Small intestine (tissue), 7 donors: ENCODE results near the gene DMXL2. TPM values are rescaled to one million over a fixed set of nuclear protein-coding genes. Genes with fewer than 3 reads are reported as not detected.

Experiments
- DNase-seq, 2 donors: peaks; one replicate each; pipeline versions ENCODE4 v3.0.0 to v3.0.0-alpha.2; 2013
- FAIRE-seq: peaks from 2 replicates; lab custom pipeline; 2012; peaks lifted over from hg19 to GRCh38; lab: Jason Lieb, UNC
- H3K27ac ChIP-seq, 3 donors: one replicate each; pipeline ENCODE4 v1.5.1; 2013; ENCODE audit warnings: low read length in 2 of 3, mild to moderate bottlenecking in 2 of 3, control low read depth in 1 of 3, inconsistent platforms in 1 of 3, low read depth in 1 of 3, moderate library complexity in 1 of 3
- H3K27me3 ChIP-seq, 3 donors: one replicate each; pipeline ENCODE4 v1.6.1; 2013; ENCODE audit warnings: low read length in 3 of 3, inconsistent platforms in 1 of 3; ENCODE audit not compliant: control insufficient read depth in 3 of 3, insufficient read depth in 3 of 3
- H3K36me3 ChIP-seq, 3 donors: one replicate each; pipeline ENCODE4 v1.6.1; 2013; ENCODE audit warnings: low read length in 3 of 3, inconsistent platforms in 1 of 3, low read depth in 1 of 3, mild to moderate bottlenecking in 1 of 3, moderate library complexity in 1 of 3; ENCODE audit not compliant: control insufficient read depth in 3 of 3, insufficient read depth in 2 of 3
- H3K4me1 ChIP-seq, 3 donors: one replicate each; pipeline ENCODE4 v1.6.1; 2013; ENCODE audit warnings: low read length in 2 of 3, inconsistent platforms in 1 of 3, low read depth in 1 of 3, mild to moderate bottlenecking in 1 of 3, moderate library complexity in 1 of 3; ENCODE audit not compliant: control insufficient read depth in 3 of 3, insufficient read depth in 2 of 3
- H3K4me3 ChIP-seq, 3 donors: one replicate each; pipeline ENCODE4 v1.5.1; 2013; ENCODE audit warnings: low read length in 3 of 3, control low read depth in 1 of 3, inconsistent platforms in 1 of 3, low read depth in 1 of 3, mild to moderate bottlenecking in 1 of 3, moderate library complexity in 1 of 3
- H3K9me3 ChIP-seq, 2 donors: one replicate each; pipeline ENCODE4 v1.6.1; 2013; ENCODE audit warnings: low read depth in 1 of 2, low read length in 1 of 2; ENCODE audit not compliant: control insufficient read depth in 2 of 2, insufficient read depth in 1 of 2
- WGBS, 3 donors: extraction: QIAGEN DNeasy Blood & Tissue Kit; methylation state at CpG; one replicate each; pipeline ENCODE4 v1.1.7; 2013; 5-methylcytosine and 5-hydroxymethylcytosine counted together
- polyA plus RNA-seq, 4 donors: library from polyadenylated mRNA; stranded (reverse) in 3 of 4; unstranded in 1 of 4; fragments of 200-250 nt in 3 of 4; fragments of 120-200 nt in 1 of 4; gene quantifications; one replicate each; pipeline versions ENCODE4 v1.2.1 to v1.2.3, GENCODE V29; 2013
- donor health status: healthy with polysubstance abuse.
- donor health status: control.
- donor health status: control.
- donor health status: Bipolar disorder and iron deficiency.
- donor health status: healthy.

The DMXL2 gene
- polyA plus RNA-seq, 4 donors, result 24.5 to 58.4 (median 42.6) TPM

- no peak overlapping the region for H3K4me3 ChIP-seq
- H3K27ac ChIP-seq, result no peak overlapping the region
- peaks cover 0 to 8% (median 4%) of the 10 kb centered on the region in 3 donors for H3K36me3 ChIP-seq
- DNase-seq, result no peak
- peaks cover 0 to 2% of the 10 kb centered on the region in 2 donors for H3K9me3 ChIP-seq
- 55 to 90% (median 76%) methylated on average over 5 of the region's 5 CpGs for WGBS, 3 donors
- FAIRE-seq, result no peak
- H3K4me1 ChIP-seq, result no peaks in the 10 kb centered on the region
- H3K27me3 ChIP-seq, result no peaks in the 10 kb centered on the region
These were observed 130.6 kb downstream of the DMXL2 start for GRCh38 chr15:51491941-51492340.

GRCh38 chr15:51484781-51485180, 137.8 kb downstream of the DMXL2 start:
- FAIRE-seq (no peak), DNase-seq (no peak)
- 95 to 97% (median 95%) methylated on average over 1 of the region's 1 CpG for WGBS, 3 donors
- no peaks in the 10 kb centered on the region for H3K4me1 ChIP-seq
- H3K9me3 ChIP-seq, result peaks cover 0 to 23% of the 10 kb centered on the region in 2 donors
- H3K4me3 ChIP-seq, result no peak overlapping the region
- peaks cover 0 to 24% (median 11%) of the 10 kb centered on the region in 3 donors for H3K36me3 ChIP-seq
- no peaks in the 10 kb centered on the region for H3K27me3 ChIP-seq
- no peak overlapping the region for H3K27ac ChIP-seq

- WGBS, 3 donors, result 92 to 100% (median 95%) methylated on average over 3 of the region's 3 CpGs
- FAIRE-seq, result no peak
- H3K4me3 ChIP-seq, result no peak overlapping the region
- H3K36me3 ChIP-seq, result peaks cover 0 to 20% (median 11%) of the 10 kb centered on the region in 3 donors
- H3K4me1 ChIP-seq, result no peaks in the 10 kb centered on the region
- H3K27ac ChIP-seq, result no peak overlapping the region
- H3K27me3 ChIP-seq, result no peaks in the 10 kb centered on the region
- DNase-seq, result no peak
- peaks cover 0 to 23% of the 10 kb centered on the region in 2 donors for H3K9me3 ChIP-seq
These were observed 138.6 kb downstream of the DMXL2 start for GRCh38 chr15:51483985-51484384.

GRCh38 chr15:51483520-51483919, 139.1 kb downstream of the DMXL2 start:
- Histone ChIP-seq H3K4me1 (no peaks in the 10 kb centered on the region), H3K36me3 (peaks cover 0 to 20% (median 9%) of the 10 kb centered on the region in 3 donors), H3K27me3 (no peaks in the 10 kb centered on the region), H3K4me3 (no peak overlapping the region), H3K27ac (no peak overlapping the region), H3K9me3 (peaks cover 0 to 23% of the 10 kb centered on the region in 2 donors)
- DNase-seq, result no peak
- no peak for FAIRE-seq
- 83 to 91% (median 84%) methylated on average over 8 of the region's 8 CpGs for WGBS, 3 donors

- no peak for DNase-seq
- H3K27me3 ChIP-seq, result no peaks in the 10 kb centered on the region
- H3K27ac ChIP-seq, result no peak overlapping the region
- H3K4me3 ChIP-seq, result no peak overlapping the region
- H3K9me3 ChIP-seq, result no peaks in the 10 kb centered on the region
- no peaks in the 10 kb centered on the region for H3K4me1 ChIP-seq
- H3K36me3 ChIP-seq, result peaks cover 0 to 8% (median 0%) of the 10 kb centered on the region in 3 donors
- no peak for FAIRE-seq
These were observed 146.8 kb downstream of the DMXL2 start for GRCh38 chr15:51475736-51476135.

GRCh38 chr15:51470512-51470911, 152.1 kb downstream of the DMXL2 start:
- DNase-seq (no peak), FAIRE-seq (no peak)
- no peaks in the 10 kb centered on the region for H3K27me3 ChIP-seq
- H3K4me3 ChIP-seq, result no peak overlapping the region
- H3K4me1 ChIP-seq, result no peaks in the 10 kb centered on the region
- 94 to 97% (median 97%) methylated on average over 5 of the region's 5 CpGs for WGBS, 3 donors
- H3K36me3 ChIP-seq, result peaks cover 0 to 9% (median 4%) of the 10 kb centered on the region in 3 donors
- no peaks in the 10 kb centered on the region for H3K9me3 ChIP-seq
- no peak overlapping the region for H3K27ac ChIP-seq

GRCh38 chr15:51460796-51461195, 161.8 kb downstream of the DMXL2 start:
- Histone ChIP-seq H3K36me3 (peaks cover 2 to 17% (median 7%) of the 10 kb centered on the region in 3 donors), H3K4me1 (no peaks in the 10 kb centered on the region), H3K4me3 (no peak overlapping the region), H3K27ac (no peak overlapping the region), H3K9me3 (no peaks in the 10 kb centered on the region), H3K27me3 (no peaks in the 10 kb centered on the region)
- FAIRE-seq (no peak), DNase-seq (no peak)
- WGBS, 3 donors, result 89 to 91% (median 90%) methylated on average over 1 of the region's 1 CpG

GRCh38 chr15:51450001-51450400, 172.6 kb downstream of the DMXL2 start:
- peaks cover 0 to 13% (median 11%) of the 10 kb centered on the region in 3 donors for H3K36me3 ChIP-seq
- H3K4me3 ChIP-seq, result no peak overlapping the region
- WGBS, 3 donors, result 86 to 89% (median 88%) methylated on average over 6 of the region's 6 CpGs
- no peaks in the 10 kb centered on the region for H3K4me1 ChIP-seq
- FAIRE-seq (no peak), DNase-seq (no peak)
- H3K27me3 ChIP-seq, result no peaks in the 10 kb centered on the region
- H3K9me3 ChIP-seq, result no peaks in the 10 kb centered on the region
- H3K27ac ChIP-seq, result no peak overlapping the region
